ENCODE data around the gene ITGAV. TPM values are rescaled to one million over a fixed set of nuclear protein-coding genes. Genes with fewer than 3 reads are reported as not detected.

ITGAV gene
- 23.9 TPM for polyA plus RNA-seq (2013, experiment 1 of 2)
- 30.7 TPM for polyA plus RNA-seq (2013, experiment 2 of 2)

DNA sequence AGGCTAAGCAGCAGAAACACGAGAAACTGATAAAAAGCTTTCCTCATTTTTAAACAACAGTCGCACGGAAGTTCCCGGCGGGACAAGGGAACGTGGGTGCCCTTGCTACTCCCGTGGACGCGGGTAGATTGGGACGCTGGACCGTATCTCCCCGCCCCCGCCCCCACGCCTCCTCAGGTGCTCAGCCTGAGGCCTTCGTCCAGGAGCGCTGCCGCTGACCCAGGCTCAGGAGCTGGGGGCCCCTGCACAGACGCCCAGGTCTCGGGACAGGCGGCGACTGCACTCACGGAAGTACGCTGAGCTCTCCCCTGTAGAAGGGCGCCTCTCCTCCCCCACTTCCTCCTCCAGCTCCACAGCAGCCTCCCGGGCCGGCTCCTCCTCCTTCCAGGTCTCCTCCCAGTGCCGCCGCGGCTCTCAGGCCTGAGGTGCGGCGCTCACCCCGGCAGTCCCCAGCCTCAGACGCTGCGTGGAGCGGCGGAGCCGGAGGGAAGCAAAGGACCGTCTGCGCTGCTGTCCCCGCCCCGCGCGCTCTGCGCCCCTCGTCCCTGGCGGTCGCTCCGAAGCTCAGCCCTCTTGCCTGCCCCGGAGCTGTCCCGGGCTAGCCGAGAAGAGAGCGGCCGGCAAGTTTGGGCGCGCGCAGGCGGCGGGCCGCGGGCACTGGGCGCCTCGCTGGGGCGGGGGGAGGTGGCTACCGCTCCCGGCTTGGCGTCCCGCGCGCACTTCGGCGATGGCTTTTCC lies at the start of gene ITGAV:
Gene ITGAV, plus strand, starts transcription at position 445 of the 738 bp plus-strand sequence. Its CDS starts 283 bp downstream, at position 728.
- Histone ChIP-seq H3K36me3 (ENCODE audit: insufficient read depth, low read length) (no peaks in the 10 kb centered on the region), H3K27ac (ENCODE audit: low read depth, low read length) (peak within 1 kb of the TSS; percentile 82)

DNA sequence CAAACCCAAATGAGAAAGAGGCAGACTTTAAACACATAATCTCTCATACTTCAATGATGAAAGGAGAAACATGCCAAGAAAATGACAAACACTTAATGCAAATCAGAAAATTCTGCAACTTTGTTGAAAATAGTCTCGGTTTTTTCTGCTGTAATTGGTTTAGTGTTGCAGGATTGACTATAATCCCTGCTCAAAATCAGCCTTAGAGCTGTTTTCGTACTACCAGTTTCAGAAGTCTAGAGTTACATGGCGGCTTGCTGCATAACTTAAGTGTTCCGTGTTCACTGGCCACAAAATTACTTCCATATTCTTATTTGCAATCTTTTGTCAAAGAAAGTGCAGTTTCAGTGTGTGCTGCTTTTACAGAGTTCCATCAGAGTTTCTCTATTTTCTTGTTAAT lies 48.9 kb upstream of the ITGAV start:
- no peak overlapping the region; the same call in 1 of the 2 replicates for H3K9ac ChIP-seq (ENCODE audit: low read depth, low read length)
- no peak overlapping the region for H3K4me3 ChIP-seq (ENCODE audit: low read length)
- 92% methylated on average over 4 of the region's 4 CpGs for WGBS
- no peak overlapping the region; the same call in 1 of the 2 replicates for H3K27ac ChIP-seq (ENCODE audit: low read depth, low read length)
- no peaks in the 10 kb centered on the region for H3K36me3 ChIP-seq (ENCODE audit: insufficient read depth, low read length)
- no peaks in the 10 kb centered on the region for H3K9me3 ChIP-seq (ENCODE audit: insufficient read depth, low read depth, low read length)
- peaks cover 47% of the 10 kb centered on the region for H3K4me1 ChIP-seq (ENCODE audit: insufficient read depth, low read length)
- H3K27me3 ChIP-seq (ENCODE audit: insufficient read depth, low read length), result no peaks in the 10 kb centered on the region

More for the DNA sequence above, at the start of gene ITGAV:
- H3K4me1 ChIP-seq (ENCODE audit: insufficient read depth, low read length), result peaks cover 34% of the 10 kb centered on the region
- H3K9ac ChIP-seq (ENCODE audit: low read depth, low read length), result peak within 1 kb of the TSS; percentile 85
- H3K9me3 ChIP-seq (ENCODE audit: insufficient read depth, low read depth, low read length), result no peaks in the 10 kb centered on the region
- H3K4me3 ChIP-seq (ENCODE audit: low read length), result peak within 1 kb of the TSS; percentile 86
- H3K27me3 ChIP-seq (ENCODE audit: insufficient read depth, low read length), result no peaks in the 10 kb centered on the region
- under 1% methylated on average over 71 of the region's 71 CpGs for WGBS

DNA sequence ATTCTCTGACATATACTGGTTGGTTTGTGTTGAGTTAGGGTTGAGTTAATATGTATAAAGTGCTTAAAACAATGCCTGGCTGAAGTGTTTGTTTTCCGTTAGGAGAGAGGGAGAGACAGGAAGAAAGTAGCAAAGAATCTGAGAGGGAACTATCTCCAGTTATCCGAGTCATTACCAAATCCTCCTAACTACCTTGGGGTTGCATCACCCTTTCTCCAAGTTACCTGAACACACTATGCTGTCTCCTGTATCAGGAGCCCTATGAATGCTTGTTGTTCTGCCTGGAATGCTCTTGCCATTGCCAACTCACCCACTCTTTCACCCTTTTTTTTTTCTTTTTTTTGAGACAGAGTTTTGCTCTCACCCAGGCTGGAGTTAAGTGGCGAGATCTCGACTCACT lies 47.9 kb upstream of the ITGAV start:
- no peaks in the 10 kb centered on the region for H3K9me3 ChIP-seq (ENCODE audit: insufficient read depth, low read depth, low read length)
- H3K27me3 ChIP-seq (ENCODE audit: insufficient read depth, low read length), result no peaks in the 10 kb centered on the region
- H3K9ac ChIP-seq (ENCODE audit: low read depth, low read length), result no peak overlapping the region
- WGBS, result 80% methylated on average over 4 of the region's 4 CpGs
- no peaks in the 10 kb centered on the region for H3K36me3 ChIP-seq (ENCODE audit: insufficient read depth, low read length)
- peaks cover 58% of the 10 kb centered on the region for H3K4me1 ChIP-seq (ENCODE audit: insufficient read depth, low read length)
- H3K27ac ChIP-seq (ENCODE audit: low read depth, low read length), result peak overlapping the region; percentile 42
- H3K4me3 ChIP-seq (ENCODE audit: low read length), result no peak overlapping the region

DNA sequence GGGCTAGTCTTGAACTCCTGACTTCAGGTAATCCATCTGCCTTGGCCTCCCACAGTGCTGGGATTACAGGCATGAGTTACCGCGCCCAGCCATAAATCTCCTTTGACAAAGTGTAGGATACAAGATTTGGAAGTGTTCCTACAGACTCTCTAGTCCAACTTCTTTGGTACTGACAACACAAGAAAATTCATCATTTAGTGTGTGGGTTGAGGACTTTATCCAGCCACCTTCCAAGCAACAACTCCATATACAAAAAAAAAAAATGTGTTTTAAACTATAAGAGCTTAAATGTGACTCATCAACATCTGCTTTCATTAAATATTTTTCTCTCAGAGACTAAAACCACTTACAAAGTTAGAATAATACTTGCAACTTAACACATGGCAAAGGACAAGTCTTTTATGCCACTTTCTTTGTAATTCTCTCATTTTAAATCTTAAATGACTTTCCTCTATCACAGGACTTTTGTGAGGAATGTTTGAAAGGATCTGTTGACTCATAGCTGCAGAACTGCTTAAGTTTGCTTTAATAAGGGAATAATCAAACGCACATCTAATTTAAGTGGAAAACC lies 46.2 kb upstream of the ITGAV start:
- Histone ChIP-seq H3K4me1 (ENCODE audit: insufficient read depth, low read length) (peaks cover 59% of the 10 kb centered on the region), H3K9ac (ENCODE audit: low read depth, low read length) (peak overlapping the region; percentile 45; the same call in 1 of the 2 replicates), H3K27ac (ENCODE audit: low read depth, low read length) (peak overlapping the region; percentile 80), H3K4me3 (ENCODE audit: low read length) (no peak overlapping the region), H3K9me3 (ENCODE audit: insufficient read depth, low read depth, low read length) (no peaks in the 10 kb centered on the region), H3K27me3 (ENCODE audit: insufficient read depth, low read length) (no peaks in the 10 kb centered on the region), H3K36me3 (ENCODE audit: insufficient read depth, low read length) (no peaks in the 10 kb centered on the region)
- WGBS, result 83% methylated on average over 2 of the region's 3 CpGs

DNA sequence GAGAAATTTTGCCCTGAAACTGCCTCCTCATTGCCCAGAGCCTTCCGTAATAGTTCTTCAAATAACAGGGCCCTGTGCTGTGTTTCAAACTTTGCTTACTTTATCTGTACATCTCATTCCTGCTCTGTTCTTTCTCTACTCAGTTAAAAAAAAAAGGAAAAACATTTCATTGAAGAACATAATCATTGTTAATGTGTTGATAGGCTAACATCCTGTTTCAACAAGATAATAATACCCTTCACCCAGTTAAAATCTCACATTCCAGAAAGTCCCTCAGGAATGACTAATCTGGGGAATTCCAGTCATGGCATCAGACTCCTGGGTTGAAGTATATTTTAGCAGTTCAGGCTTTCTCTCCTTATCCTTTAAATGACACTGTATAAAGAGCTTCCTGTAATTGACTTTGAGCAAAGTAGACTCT lies 45.6 kb upstream of the ITGAV start:
- Histone ChIP-seq H3K27me3 (ENCODE audit: insufficient read depth, low read length) (no peaks in the 10 kb centered on the region), H3K4me1 (ENCODE audit: insufficient read depth, low read length) (peaks cover 55% of the 10 kb centered on the region), H3K4me3 (ENCODE audit: low read length) (no peak overlapping the region), H3K27ac (ENCODE audit: low read depth, low read length) (peak overlapping the region; percentile 80), H3K9me3 (ENCODE audit: insufficient read depth, low read depth, low read length) (no peaks in the 10 kb centered on the region), H3K9ac (ENCODE audit: low read depth, low read length) (peak overlapping the region; percentile 45; the same call in 1 of the 2 replicates), H3K36me3 (ENCODE audit: insufficient read depth, low read length) (no peaks in the 10 kb centered on the region)
- WGBS, result 73% methylated on average over 1 of the region's 1 CpG

DNA sequence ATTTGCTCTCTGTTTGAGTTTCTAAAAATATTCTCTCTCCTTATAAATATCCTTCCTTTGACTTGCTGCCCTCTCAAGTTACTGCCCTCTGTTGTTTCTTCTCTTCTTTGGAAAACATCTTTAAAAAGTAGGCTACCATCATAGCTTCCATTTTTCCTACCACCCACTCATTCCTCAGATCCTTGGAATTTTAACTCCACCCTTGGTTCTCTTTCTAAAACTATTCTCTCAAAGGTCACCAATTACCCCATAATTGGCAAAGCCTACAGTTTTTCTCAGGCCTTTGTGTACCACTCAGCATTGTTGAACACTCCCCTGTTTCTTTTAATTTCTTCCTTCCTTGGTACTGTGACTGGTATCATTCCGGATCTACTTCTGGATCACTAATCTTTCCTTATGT lies 43.0 kb upstream of the ITGAV start:
- Histone ChIP-seq H3K9ac (ENCODE audit: low read depth, low read length) (no peak overlapping the region), H3K4me3 (ENCODE audit: low read length) (no peak overlapping the region), H3K36me3 (ENCODE audit: insufficient read depth, low read length) (no peaks in the 10 kb centered on the region), H3K27ac (ENCODE audit: low read depth, low read length) (no peak overlapping the region), H3K9me3 (ENCODE audit: insufficient read depth, low read depth, low read length) (no peaks in the 10 kb centered on the region), H3K4me1 (ENCODE audit: insufficient read depth, low read length) (peaks cover 39% of the 10 kb centered on the region), H3K27me3 (ENCODE audit: insufficient read depth, low read length) (no peaks in the 10 kb centered on the region)
- WGBS, result 2% methylated on average over 1 of the region's 1 CpG

DNA sequence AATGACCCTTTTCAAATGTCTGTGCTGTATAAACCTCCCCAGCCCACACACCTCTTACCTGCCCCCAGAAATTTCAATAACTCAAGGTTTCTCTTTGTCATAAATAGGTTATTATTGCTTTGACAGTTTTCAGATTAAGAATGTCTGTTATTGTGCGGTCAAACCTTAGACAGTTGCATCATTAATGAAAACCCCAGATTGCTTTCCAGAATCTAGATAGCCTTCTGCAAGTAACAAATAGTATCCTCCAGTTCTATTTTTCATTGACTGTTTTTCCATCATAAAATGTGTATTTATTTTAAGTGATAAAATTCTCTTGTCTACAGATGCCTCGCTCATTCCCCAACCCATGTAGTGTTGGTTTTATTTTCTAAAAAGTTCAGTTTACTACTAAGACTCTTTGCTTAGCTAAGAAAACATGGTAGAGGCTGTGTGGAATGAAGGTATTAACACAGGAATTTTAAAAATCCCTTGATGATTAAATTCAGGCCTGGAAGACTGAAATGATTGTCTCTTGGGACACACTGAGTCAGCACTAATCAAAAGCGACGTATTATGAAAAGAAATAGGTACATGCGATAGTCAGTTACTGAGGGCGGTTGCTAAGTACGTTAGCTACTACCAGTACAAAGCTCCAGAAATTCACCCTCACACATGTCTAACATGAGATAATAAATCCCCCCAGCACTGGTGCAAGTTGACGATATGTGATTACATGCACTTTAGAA lies 38.4 kb upstream of the ITGAV start:
- 88% methylated on average over 7 of the region's 8 CpGs for WGBS
- no peaks in the 10 kb centered on the region for H3K27me3 ChIP-seq (ENCODE audit: insufficient read depth, low read length)
- no peaks in the 10 kb centered on the region for H3K36me3 ChIP-seq (ENCODE audit: insufficient read depth, low read length)
- no peaks in the 10 kb centered on the region for H3K9me3 ChIP-seq (ENCODE audit: insufficient read depth, low read depth, low read length)
- H3K9ac ChIP-seq (ENCODE audit: low read depth, low read length), result no peak overlapping the region
- H3K27ac ChIP-seq (ENCODE audit: low read depth, low read length), result no peak overlapping the region
- H3K4me1 ChIP-seq (ENCODE audit: insufficient read depth, low read length), result peaks cover 6% of the 10 kb centered on the region
- H3K4me3 ChIP-seq (ENCODE audit: low read length), result no peak overlapping the region

DNA sequence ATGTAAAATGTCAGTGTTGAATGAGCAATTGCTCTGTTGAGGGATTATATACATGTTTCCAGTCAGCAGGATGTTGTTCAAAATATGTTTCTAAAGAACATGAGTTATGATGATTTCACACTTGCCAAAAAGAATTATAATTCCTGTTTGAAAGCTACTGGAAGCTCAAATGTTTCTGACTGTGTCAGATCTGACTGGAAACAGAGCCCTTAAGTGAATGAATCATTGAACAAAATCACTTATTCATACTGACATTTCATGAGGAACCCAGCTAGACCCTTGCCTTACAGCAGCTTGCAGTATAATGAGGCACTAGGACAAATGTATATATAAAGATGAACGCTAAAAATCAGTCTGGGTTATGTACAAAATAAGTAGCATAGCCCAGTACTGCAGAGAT lies 35.4 kb upstream of the ITGAV start:
- Histone ChIP-seq H3K27ac (ENCODE audit: low read depth, low read length) (no peak overlapping the region), H3K9ac (ENCODE audit: low read depth, low read length) (no peak overlapping the region), H3K4me3 (ENCODE audit: low read length) (no peak overlapping the region), H3K36me3 (ENCODE audit: insufficient read depth, low read length) (no peaks in the 10 kb centered on the region), H3K9me3 (ENCODE audit: insufficient read depth, low read depth, low read length) (no peaks in the 10 kb centered on the region), H3K4me1 (ENCODE audit: insufficient read depth, low read length) (no peaks in the 10 kb centered on the region; the same call in 1 of the 2 replicates), H3K27me3 (ENCODE audit: insufficient read depth, low read length) (no peaks in the 10 kb centered on the region)
- WGBS, result 87% methylated on average over 1 of the region's 1 CpG

DNA sequence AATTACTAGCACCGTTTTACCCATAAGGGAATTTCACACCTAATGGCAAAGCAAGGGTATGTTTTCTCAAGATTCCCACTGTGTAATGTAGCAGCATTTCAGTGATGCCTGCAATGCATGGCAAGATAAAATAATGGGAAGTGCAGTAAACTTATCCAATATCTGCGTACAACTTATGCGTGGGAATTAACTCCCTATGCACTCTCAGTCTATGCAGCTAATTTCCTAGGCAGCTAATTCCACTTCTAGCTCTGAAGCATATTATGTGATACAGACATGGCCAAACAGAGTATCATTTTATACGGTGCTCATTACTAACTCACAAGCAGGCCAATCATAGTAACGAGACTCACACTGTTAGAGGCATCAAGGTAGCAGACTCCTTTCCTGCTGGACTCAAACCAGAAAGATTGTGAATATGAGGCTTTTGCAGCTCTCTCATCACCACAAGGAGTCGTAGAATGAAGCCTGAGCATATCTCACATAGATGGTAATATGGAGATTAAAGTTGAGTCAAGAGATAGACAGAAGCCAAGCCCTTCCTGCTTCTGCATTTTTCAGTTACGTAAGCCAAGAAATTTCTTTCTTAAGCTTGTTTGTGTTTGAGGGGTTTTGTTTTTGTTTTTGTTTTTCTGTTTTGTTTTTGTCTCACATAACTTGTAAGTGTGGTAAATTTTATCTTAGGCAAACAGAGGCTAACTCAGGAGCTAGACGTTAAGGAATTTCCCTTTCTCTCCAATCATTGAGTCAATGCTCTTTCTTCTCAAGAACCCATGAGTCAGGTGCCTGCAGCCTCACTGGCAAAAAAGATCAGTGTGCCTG lies 34.8 kb upstream of the ITGAV start:
- no peak overlapping the region for H3K27ac ChIP-seq (ENCODE audit: low read depth, low read length)
- no peaks in the 10 kb centered on the region for H3K36me3 ChIP-seq (ENCODE audit: insufficient read depth, low read length)
- no peak overlapping the region for H3K4me3 ChIP-seq (ENCODE audit: low read length)
- H3K9ac ChIP-seq (ENCODE audit: low read depth, low read length), result no peak overlapping the region
- 86% methylated on average over 8 of the region's 8 CpGs for WGBS
- no peaks in the 10 kb centered on the region for H3K27me3 ChIP-seq (ENCODE audit: insufficient read depth, low read length)
- no peaks in the 10 kb centered on the region; the same call in 1 of the 2 replicates for H3K4me1 ChIP-seq (ENCODE audit: insufficient read depth, low read length)
- no peaks in the 10 kb centered on the region for H3K9me3 ChIP-seq (ENCODE audit: insufficient read depth, low read depth, low read length)

DNA sequence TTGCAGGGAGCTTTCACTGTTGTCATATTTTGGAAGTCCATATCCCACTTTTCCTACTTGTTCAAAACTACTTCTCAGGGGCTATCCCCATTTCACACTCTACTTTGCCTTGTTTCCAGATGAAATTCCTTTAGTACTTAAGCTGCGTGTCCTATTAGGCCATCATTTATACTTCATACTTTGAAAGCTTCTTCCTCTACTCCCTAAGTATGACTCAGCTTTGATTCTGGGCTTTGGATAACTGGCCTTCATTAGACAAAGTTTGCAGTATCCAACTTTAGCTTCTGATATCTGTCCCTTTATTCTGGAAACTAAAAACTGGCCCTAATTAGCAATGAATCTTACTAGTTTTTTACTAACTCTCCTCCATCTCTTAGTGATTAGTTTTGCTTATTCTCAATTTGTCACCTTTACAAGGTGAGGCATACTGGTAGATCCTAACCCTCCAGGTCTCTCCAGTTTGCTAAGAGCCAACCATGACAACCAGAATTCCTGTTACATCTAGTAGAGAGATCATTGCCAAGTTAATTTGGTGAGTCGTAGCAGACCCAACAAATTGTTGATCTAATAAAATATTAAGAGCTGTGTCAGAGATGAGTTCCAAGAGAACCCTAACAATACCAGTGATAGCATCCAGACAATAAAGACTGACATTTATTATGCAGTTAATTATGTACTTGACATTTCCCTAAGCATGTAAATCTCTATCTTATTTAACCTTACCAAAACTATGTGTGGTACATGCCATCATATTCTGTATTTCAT lies 31.2 kb upstream of the ITGAV start:
- Histone ChIP-seq H3K9me3 (ENCODE audit: insufficient read depth, low read depth, low read length) (peaks cover 5% of the 10 kb centered on the region; the same call in 1 of the 2 replicates), H3K4me3 (ENCODE audit: low read length) (no peak overlapping the region), H3K36me3 (ENCODE audit: insufficient read depth, low read length) (no peaks in the 10 kb centered on the region), H3K27ac (ENCODE audit: low read depth, low read length) (no peak overlapping the region), H3K4me1 (ENCODE audit: insufficient read depth, low read length) (peaks cover 8% of the 10 kb centered on the region; the same call in 1 of the 2 replicates), H3K9ac (ENCODE audit: low read depth, low read length) (no peak overlapping the region), H3K27me3 (ENCODE audit: insufficient read depth, low read length) (no peaks in the 10 kb centered on the region)
- WGBS, result 96% methylated on average over 1 of the region's 2 CpGs
